Right kidney (tissue), 1 donor: ENCODE data around the gene GPC6.

ENCODE experiments used
- DNase-seq: peaks from one replicate; pipeline ENCODE4 v3.0.0-alpha.2; 2016

Gene GPC6

DNA sequence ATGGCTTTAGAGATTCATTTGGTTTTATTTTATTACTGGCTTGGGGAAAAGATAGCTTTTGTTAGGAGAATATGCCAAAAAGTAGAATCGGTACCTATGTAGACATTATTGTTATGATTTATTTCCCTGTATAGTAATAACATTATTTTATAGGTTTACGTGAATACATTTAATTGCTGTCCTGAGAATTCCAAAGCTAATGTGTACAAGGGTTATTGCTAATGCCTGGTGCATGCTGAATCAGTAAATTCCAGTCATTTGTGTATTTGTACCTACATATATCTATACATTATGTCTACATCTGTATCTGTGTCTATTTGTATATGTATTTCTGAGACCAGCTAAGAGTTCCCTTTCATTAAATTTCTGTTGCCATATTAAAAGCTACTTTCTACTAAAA lies 550.9 kb downstream of the GPC6 start:
- DNase-seq, result no peak

DNA sequence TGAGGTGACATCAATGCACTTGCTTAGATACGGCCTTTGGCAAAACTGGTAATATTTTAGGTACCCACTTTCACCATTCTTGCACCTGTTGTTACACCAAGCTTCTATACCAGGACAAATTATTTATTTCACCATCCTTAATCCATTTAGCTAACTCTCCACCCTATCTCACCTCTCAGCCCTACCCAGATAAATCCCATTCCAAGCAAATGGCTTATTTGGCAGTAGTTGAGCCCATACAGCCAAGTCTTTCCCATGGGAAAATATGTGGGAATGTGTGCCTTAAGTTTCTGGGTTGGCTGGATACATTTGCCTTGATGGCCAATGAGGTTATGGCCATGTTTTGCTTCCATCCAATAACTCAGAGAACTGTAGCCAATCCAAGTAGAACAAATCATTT lies 551.9 kb downstream of the GPC6 start:
- no peak for DNase-seq

DNA sequence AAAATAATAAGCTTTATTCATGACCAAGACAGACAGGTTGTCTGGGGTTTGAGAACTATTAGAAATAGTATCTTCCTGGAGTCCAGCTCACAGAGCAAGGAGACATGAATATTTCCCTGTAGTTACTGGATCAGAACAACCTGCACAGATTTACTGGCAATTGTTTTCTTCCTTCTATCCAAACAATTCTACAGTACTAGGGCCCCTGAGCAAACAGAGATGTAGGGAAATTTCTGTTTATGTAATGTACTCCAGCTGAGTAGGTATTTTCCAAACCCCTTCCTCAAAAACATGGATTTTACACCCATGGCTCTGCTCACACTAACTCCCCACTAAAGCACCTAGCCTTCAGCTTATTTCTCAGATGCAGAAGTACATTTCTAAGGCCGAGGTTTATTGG lies 557.6 kb downstream of the GPC6 start:
- no peak for DNase-seq

- DNase-seq, result no peak
Observed at GRCh38 chr13:93786846-93787489, 560.4 kb downstream of the GPC6 start.

- DNase-seq, result no peak
Observed at GRCh38 chr13:93788456-93788855, 561.8 kb downstream of the GPC6 start.

DNA sequence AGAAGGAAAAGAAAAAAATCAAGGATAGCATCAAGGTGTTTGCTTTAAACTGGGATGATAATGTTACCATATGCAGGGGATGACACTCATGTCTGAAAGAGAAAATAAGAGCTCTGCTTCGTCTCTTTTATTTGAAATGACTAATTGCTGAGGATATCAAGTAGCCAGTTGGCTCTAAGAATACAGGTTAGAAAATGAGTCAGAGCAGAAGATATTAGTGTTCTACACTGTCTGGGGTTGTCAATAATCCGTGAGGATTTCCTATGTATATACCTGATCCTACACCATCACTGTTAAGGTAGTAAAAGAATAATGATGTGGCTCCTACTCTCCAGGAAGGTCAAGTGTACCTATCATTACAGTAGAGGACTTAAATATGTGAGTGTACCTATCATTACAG lies 562.5 kb downstream of the GPC6 start:
- DNase-seq, result no peak

DNA sequence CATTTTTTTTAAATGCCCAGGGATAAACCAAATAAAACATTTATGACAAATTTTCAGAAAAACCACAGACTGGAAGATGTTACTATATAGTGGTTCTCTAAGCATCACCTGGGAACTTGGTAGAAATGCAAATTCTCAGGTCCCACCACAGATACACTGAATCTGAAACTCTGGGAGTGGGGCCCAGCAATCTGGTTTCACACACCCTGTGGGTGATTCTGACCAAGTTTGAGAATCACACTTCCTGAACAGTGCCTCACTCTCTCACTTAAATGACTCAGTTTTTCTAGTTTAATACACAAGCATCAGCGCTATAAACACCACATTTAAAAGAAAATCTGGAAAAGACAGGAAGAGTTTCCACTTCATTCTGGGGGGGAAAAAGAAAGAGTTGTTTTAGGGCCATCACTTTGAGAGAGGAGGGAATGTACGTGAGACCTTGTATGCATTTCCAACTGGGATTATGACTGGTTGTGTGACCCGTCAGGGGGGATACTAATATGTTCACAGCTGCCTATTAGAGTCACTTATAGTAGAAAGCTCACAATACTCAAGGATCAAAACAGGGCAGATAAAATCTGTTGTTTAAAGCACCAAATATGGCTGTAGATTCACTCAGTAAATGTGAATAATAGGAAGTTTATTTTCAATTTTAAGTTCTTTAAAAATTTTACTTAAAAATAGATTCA lies 567.7 kb downstream of the GPC6 start:
- DNase-seq, result no peak

DNA sequence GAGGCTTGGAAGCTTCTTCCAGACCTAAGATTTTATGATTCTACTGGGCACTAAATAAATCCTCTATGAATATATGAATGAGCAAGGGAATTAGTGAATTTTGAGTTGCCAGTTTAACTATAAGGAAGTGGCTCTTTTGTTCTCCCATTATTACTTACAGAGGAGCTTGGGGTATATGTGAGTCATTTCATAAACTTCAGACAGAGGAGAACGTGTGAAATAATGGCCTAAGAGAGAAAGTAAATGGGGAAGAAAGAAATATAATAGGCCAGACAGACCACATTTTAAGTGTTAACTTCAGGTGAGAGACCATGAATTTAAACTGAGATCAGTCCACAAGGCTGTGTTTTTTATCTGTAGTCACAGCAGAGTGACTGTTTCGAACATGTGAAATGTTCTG lies 570.9 kb downstream of the GPC6 start:
- no peak for DNase-seq

- DNase-seq, result no peak
Observed at GRCh38 chr13:93800342-93800741, 573.7 kb downstream of the GPC6 start.

GRCh38 chr13:93805736-93806135 lies 579.1 kb downstream of the GPC6 start:
- no peak for DNase-seq

- DNase-seq, result no peak
Observed at GRCh38 chr13:93806861-93807260, 580.3 kb downstream of the GPC6 start.

GRCh38 chr13:93810264-93810663 lies 583.7 kb downstream of the GPC6 start:
- DNase-seq, result no peak

DNA sequence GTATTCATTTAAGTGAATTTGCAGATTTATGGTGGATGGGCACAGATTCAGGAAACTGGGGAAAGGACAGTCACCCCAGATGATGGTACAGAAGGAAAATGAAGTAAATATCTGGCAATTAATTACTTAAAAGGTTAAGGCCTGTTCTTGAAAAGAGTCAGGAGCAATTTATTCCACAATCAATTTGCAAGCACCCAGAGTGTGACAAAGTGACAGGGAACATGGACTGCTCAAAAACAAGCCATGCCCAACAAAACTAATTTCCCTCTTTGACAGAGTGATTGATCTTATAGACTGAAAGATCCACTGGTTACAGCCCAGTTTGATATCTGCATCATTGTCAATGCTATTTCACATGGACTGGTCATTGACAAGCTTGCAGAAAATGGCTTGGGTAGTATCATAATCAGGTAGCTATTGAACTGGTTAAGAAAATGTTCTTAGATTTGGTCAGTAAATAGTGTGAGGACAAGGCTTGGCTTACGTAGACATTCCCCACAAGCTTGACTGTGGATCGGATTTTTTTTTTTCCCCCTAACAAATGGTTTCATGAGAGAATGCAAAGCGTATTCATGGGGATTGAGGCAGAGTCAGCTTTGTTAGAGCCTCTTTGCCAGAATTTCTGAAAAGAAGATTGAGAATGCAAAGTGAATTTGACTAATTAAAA lies 584.6 kb downstream of the GPC6 start:
- DNase-seq, result no peak

DNA sequence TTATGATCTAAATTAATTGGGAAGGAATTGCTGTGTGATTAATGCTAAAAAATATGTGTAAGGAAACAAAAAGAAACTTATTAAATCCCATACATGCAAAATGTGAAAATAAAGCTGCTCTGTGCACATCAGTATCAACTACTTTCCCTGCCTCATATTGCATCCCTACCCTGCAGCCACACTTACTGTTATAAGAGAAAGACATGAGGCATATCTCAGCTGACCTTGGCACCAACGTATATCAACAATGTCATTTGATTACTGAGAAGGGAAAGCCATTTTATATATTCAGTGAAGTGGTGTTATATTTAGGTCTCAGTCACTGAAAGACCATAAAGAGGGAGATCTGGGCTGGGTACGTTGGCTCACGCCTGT lies 585.1 kb downstream of the GPC6 start:
- DNase-seq, result no peak

DNA sequence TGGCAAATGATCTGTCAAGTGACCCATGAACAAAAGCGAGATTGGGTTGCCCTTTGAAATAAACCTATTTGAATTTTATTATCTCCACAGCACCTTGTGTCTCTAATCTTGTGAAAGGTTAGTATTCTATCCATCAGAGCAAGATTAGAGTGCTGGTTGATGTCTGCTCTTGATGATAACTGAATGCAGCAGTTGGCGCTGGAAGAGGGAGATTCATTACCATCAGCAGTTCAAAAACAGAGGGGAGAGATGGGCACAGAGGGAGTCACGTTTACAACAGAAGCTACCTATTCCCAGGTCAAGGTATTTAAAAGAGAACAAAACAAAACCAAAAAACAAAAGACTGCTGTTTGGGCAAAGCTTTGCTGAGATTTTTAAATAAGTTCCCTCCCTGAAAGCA lies 588.1 kb downstream of the GPC6 start:
- DNase-seq, result no peak

DNA sequence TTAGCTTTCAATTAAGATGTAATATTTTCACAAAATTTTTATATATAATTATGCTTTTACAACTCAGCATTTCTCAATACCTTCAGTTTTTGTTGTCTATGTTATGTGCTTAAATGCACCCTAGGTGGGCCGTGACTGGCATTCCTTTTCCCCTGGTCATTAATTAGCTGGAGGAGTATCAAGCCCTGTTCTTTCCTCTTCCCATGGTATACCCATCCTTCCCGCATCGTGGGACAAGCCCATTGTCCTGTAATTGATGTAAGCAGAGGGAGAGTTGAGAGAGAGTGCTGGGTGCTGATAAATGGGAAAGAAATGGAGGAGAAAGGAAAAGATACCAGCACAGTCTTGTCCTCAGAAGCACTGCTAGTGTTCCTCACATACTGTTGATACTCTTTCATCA lies 591.7 kb downstream of the GPC6 start:
- no peak for DNase-seq

- no peak for DNase-seq
Observed at GRCh38 chr13:93819331-93819890, 592.8 kb downstream of the GPC6 start.

DNA sequence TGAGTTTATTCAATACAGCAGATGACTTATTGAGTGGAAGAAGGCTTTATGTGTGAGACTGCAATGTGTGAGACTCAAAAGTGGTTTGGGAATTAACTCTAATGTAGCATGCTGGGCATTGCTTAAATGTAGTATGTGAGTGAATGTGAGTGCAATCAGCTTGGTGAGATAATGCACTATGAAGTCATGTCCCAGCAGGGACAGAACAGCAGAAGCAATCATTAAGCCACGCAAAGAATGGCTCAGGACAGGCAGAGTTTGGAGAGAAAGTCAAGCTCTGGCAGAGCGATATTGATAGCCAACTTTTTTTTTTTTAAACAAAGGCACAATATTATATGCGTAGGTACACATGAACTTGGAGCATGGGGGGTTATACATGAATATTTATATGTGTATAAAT lies 597.7 kb downstream of the GPC6 start:
- DNase-seq, result no peak

GRCh38 chr13:93834051-93834450 lies 607.4 kb downstream of the GPC6 start:
- no peak for DNase-seq

GRCh38 chr13:93843082-93843481 lies 616.5 kb downstream of the GPC6 start:
- DNase-seq, result no peak

DNA sequence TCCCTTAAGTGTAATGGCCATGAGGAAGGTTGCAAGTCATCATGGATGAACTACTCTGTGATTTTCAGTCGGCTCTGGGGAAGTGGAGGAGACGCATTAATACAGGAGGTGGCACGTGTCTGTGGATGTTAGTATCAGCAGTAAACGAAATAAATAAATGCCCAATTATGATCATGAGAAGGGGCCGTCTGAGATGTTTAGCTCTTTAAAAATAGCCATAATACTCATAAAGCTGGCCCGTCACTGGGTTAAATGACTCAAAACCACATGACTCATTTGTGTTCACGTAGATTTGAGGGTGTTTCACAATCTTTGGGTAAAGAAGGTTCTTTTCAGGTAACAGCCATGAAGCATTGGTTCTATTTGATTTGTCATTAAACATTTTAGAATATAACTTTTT lies 620.6 kb downstream of the GPC6 start:
- no peak for DNase-seq

- no peak for DNase-seq
Observed at GRCh38 chr13:93848247-93848646, 621.6 kb downstream of the GPC6 start.

- no peak for DNase-seq
Observed at GRCh38 chr13:93851236-93851635, 624.6 kb downstream of the GPC6 start.

DNA sequence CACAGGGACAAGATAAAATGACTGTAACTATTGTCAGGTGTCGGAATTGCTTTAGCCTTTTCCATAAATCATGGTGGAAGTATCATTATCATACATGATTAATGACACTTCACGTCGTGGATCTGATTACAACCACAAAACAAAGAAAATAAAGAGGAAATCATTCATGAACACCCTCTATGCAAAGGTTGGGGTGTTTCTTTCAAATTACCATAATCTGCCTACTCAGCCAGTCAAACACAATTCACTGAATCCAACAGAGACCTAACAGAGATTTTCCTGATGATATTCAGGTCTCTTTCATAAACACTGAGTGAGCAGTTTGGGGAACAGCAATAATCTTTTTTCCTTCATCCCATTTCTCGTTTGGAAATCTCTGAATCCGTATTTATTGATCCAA lies 627.3 kb downstream of the GPC6 start:
- DNase-seq, result no peak
